A549 (cell line): ENCODE data around the gene CLASP1. TPM values are rescaled to one million over a fixed set of nuclear protein-coding genes. Genes with fewer than 3 reads are reported as not detected.

Experiments used
- ATAC-seq, 2 experiments: fragments of 200-7000 bp in 1 of 2; fragments of >200 bp in 1 of 2; cut with Nextera tagmentation in 1 of 2; cut with Tn5 transposase in 1 of 2; 3 replicates each; pipeline versions ENCODE4 v1.8.0 to v1.9.1; 2018 to 2020; ENCODE audit warnings: mild to moderate bottlenecking in 1 of 2, moderate library complexity in 1 of 2
- CTCF ChIA-PET: fragments of 300-600 bp; sonication (Branson Sonifier 250); formaldehyde crosslinking; extraction: SDS; loops from one replicate; lab custom pipeline; 2021; ENCODE audit warnings: antibody characterized with exemption, inconsistent platforms; lab: Yijun Ruan, JAX
- POLR2A ChIA-PET: fragments of 350-600 bp; formaldehyde crosslinking; extraction: SDS; loops from one replicate; lab custom pipeline; 2021; ENCODE audit warnings: antibody characterized with exemption, inconsistent platforms; lab: Yijun Ruan, JAX
- DNase-seq, 2 experiments: peaks; one replicate each; pipeline versions ENCODE4 v3.0.0 to v3.0.0-alpha.2; 2011 to 2016; ENCODE audit warnings: low read depth in 1 of 2, low spot score in 1 of 2
- FAIRE-seq: peaks from 2 replicates; lab custom pipeline; 2011; peaks lifted over from hg19 to GRCh38; lab: Jason Lieb, UNC
- H3K27ac ChIP-seq, 2 experiments: fragments of >200 bp; sonication (Bioruptor Twin); formaldehyde crosslinking; 3 replicates each; pipeline ENCODE4 v1.5.1; 2016 to 2017
- H3K4me1 ChIP-seq: fragments of >200 bp; sonication (Bioruptor Twin); formaldehyde crosslinking; 3 replicates; pipeline ENCODE4 v1.6.1; 2016
- H3K4me2 ChIP-seq: fragments of >200 bp; sonication (Bioruptor Twin); formaldehyde crosslinking; 3 replicates; pipeline ENCODE4 v1.6.1; 2016
- H3K4me3 ChIP-seq: fragments of >200 bp; sonication (Bioruptor Twin); formaldehyde crosslinking; 3 replicates; pipeline ENCODE4 v1.5.1; 2016
- H3K9me3 ChIP-seq: fragments of >200 bp; sonication (Bioruptor Twin); formaldehyde crosslinking; 3 replicates; pipeline ENCODE4 v1.6.1; 2016
- CBX2 ChIP-seq: fragments of 200-600 bp; sonication (generic); IDR thresholded peaks from 2 replicates; pipeline ENCODE4 v1.6.1; 2016; ENCODE audit warnings: low read depth, mild to moderate bottlenecking, borderline replicate concordance
- CBX8 ChIP-seq: fragments of 200-600 bp; sonication (generic); IDR thresholded peaks from 2 replicates; pipeline ENCODE4 v1.6.1; 2016
- CHD2 ChIP-seq: fragments of 150-350 bp; IDR thresholded peaks from 2 replicates; pipeline ENCODE4 v1.6.1; 2014; ENCODE audit warnings: low read length; ENCODE audit not compliant: partially characterized antibody
- CHD4 ChIP-seq: fragments of 200-600 bp; sonication (generic); IDR thresholded peaks from 2 replicates; pipeline ENCODE4 v1.6.1; 2016; ENCODE audit warnings: antibody characterized with exemption, mild to moderate bottlenecking, borderline replicate concordance
- EHF ChIP-seq: fragments of 250-450 bp; sonication (Bioruptor Pico); IDR thresholded peaks from 2 replicates; pipeline ENCODE4 v1.5.0; 2020; ENCODE audit warnings: mild to moderate bottlenecking
- EP300 ChIP-seq, 2 experiments: fragments of >200 bp; sonication (Bioruptor Twin); formaldehyde crosslinking; IDR thresholded peaks; 2 replicates in 1 of 2; 3 replicates in 1 of 2; pipeline ENCODE4 v1.6.1; 2016 to 2017
- FOSB ChIP-seq: fragments of 250-450 bp; sonication (Bioruptor Pico); IDR thresholded peaks from 2 replicates; pipeline ENCODE4 v1.5.0; 2020; ENCODE audit warnings: mild to moderate bottlenecking, moderate library complexity
- FOSL2 ChIP-seq, 2 experiments: fragments of 450-650 bp in 1 of 2; fragments of >200 bp in 1 of 2; sonication (Bioruptor Twin) in 1 of 2; formaldehyde crosslinking; IDR thresholded peaks; 2 replicates each; pipeline versions ENCODE4 v1.5.0 to v1.6.1; 2016 to 2020; ENCODE audit warnings: mild to moderate bottlenecking in 1 of 2, moderate library complexity in 1 of 2
- HOXA7 ChIP-seq: fragments of 250-450 bp; sonication (Bioruptor Pico); IDR thresholded peaks from 2 replicates; pipeline ENCODE4 v1.5.0; 2020; ENCODE audit warnings: mild to moderate bottlenecking, moderate library complexity
- HOXB5 ChIP-seq: fragments of 250-450 bp; sonication (Bioruptor Pico); IDR thresholded peaks from 2 replicates; pipeline ENCODE4 v1.5.0; 2020; ENCODE audit warnings: mild to moderate bottlenecking, moderate library complexity
- KDM1A ChIP-seq: fragments of 200-600 bp; sonication (generic); IDR thresholded peaks from 2 replicates; pipeline ENCODE4 v1.6.1; 2016; ENCODE audit warnings: low read depth, mild to moderate bottlenecking
- KDM5A ChIP-seq: fragments of 200-600 bp; sonication (generic); IDR thresholded peaks from 2 replicates; pipeline ENCODE4 v1.6.1; 2016; ENCODE audit warnings: antibody characterized with exemption, mild to moderate bottlenecking
- NPAS2 ChIP-seq: fragments of 250-450 bp; sonication (Bioruptor Pico); IDR thresholded peaks from 2 replicates; pipeline ENCODE4 v1.8.0; 2022; ENCODE audit warnings: mild to moderate bottlenecking, moderate library complexity, borderline replicate concordance
- NR3C1 ChIP-seq: fragments of >200 bp; sonication (Bioruptor Twin); formaldehyde crosslinking; IDR thresholded peaks from 3 replicates; pipeline ENCODE4 v1.6.1; 2017
- PHF8 ChIP-seq: fragments of 200-600 bp; sonication (generic); IDR thresholded peaks from 2 replicates; pipeline ENCODE4 v1.6.1; 2016; ENCODE audit warnings: low read depth, mild to moderate bottlenecking, antibody characterized with exemption, moderate library complexity, borderline replicate concordance
- POLR2A ChIP-seq: IDR thresholded peaks from 2 replicates; pipeline ENCODE4 v1.6.1; 2012; ENCODE audit warnings: mild to moderate bottlenecking, low read length
- RARB ChIP-seq: fragments of 250-450 bp; sonication (Bioruptor Pico); IDR thresholded peaks from 2 replicates; pipeline ENCODE4 v1.8.0; 2021; ENCODE audit warnings: mild to moderate bottlenecking, moderate library complexity
- RFX5 ChIP-seq: fragments of 450-650 bp; IDR thresholded peaks from 2 replicates; pipeline ENCODE4 v1.7.1; 2014; ENCODE audit warnings: antibody characterized with exemption, mild to moderate bottlenecking, moderate library complexity
- SMC3 ChIP-seq: fragments of >200 bp; sonication (Bioruptor Twin); formaldehyde crosslinking; IDR thresholded peaks from 3 replicates; pipeline ENCODE4 v1.6.1; 2018; ENCODE audit warnings: inconsistent platforms
- WGBS: methylation state at CpG from one replicate; pipeline ENCODE4 v1.1.6; 2017; ENCODE audit errors: missing lambda C conversion rate; 5-methylcytosine and 5-hydroxymethylcytosine counted together
- polyA plus RNA-seq, 4 experiments: library from polyadenylated mRNA; depleted of rRNA in 3 of 4; stranded (reverse); fragments of >200 nt; fragmentation: RNase III in 1 of 4; extraction: RNeasy Plus Mini Kit Qiagen cat#74134 plus additional on column Dnase treatment in 1 of 4; gene quantifications; 2 replicates in 3 of 4; 3 replicates in 1 of 4; pipeline ENCODE4 v1.2.3, GENCODE V29; 2011 to 2017
- TF ChIP-seq, protein P1 (sequence below): fragments of 450-650 bp; IDR thresholded peaks from 2 replicates; pipeline ENCODE4 v1.6.1; 2014; ENCODE audit warnings: antibody characterized with exemption
- TF ChIP-seq, protein P2 (sequence below): fragments of 250-450 bp; sonication (Bioruptor Pico); IDR thresholded peaks from 2 replicates; pipeline ENCODE4 v1.5.0; 2020; ENCODE audit warnings: low read depth, mild to moderate bottlenecking, moderate library complexity
- TF ChIP-seq, protein P3 (sequence below): fragments of 150-350 bp; IDR thresholded peaks from 2 replicates; pipeline ENCODE4 v1.6.1; 2014; ENCODE audit warnings: low read depth, mild to moderate bottlenecking, low read length
- TF ChIP-seq, protein P4 (sequence below): IDR thresholded peaks from 2 replicates; pipeline ENCODE4 v1.6.1; 2012

The CLASP1 gene
- polyA plus RNA-seq, 2 of the 4 experiments (the other 2 are of a cell fraction), result 11.7 to 15.8 TPM

DNA sequence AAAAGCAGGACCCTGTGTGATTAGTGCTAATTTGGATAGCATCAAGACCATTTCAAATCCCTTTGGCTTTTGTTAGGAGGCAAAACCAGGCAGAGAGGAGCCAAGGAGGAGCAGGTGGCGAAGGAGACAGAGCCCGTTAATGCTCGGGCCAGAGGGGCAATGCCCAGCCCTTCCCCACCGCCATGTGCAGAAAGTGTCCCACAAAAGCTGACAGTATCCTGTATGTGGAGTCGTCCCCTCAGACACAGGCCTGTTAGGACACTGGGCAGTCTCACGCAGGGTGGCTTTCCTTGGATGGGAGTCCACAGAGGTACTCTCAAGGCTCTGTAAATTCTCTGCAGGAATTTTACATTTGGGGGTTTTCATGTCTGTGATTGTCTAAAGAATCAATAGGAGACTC is 319.5 kb downstream of the CLASP1 start:
- Histone ChIP-seq H3K27ac (no peak overlapping the region), H3K4me2 (no peak overlapping the region), H3K4me3 (no peak overlapping the region), H3K4me1 (peaks cover 3% of the 10 kb centered on the region; the same call in 1 of the 3 replicates), H3K9me3 (no peaks in the 10 kb centered on the region)
- ATAC-seq, result no peak
- DNase-seq, result no peak
- 51% methylated on average over 6 of the region's 6 CpGs for WGBS
- no peak for FAIRE-seq
- ChIA-PET POLR2A (no interaction called here), CTCF (no interaction called here)
- TF ChIP-seq CBX8, result no peak
- TF ChIP-seq HOXB5, result no peak
- TF ChIP-seq FOSL2 (IDR thresholded peaks at IDR 0.05), result no peak
- TF ChIP-seq FOSL2 (CRISPR knock-in tag; IDR thresholded peaks at IDR 0.05), result no peak
- TF ChIP-seq KDM1A, result no peak
- no peak for TF ChIP-seq FOSB (CRISPR knock-in tag)
- TF ChIP-seq, protein P1, sequence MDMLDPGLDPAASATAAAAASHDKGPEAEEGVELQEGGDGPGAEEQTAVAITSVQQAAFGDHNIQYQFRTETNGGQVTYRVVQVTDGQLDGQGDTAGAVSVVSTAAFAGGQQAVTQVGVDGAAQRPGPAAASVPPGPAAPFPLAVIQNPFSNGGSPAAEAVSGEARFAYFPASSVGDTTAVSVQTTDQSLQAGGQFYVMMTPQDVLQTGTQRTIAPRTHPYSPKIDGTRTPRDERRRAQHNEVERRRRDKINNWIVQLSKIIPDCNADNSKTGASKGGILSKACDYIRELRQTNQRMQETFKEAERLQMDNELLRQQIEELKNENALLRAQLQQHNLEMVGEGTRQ, result no peak
- no peak for TF ChIP-seq NR3C1
- no peak for TF ChIP-seq HOXA7 (CRISPR knock-in tag)
- no peak for TF ChIP-seq KDM5A
- TF ChIP-seq, protein P2, sequence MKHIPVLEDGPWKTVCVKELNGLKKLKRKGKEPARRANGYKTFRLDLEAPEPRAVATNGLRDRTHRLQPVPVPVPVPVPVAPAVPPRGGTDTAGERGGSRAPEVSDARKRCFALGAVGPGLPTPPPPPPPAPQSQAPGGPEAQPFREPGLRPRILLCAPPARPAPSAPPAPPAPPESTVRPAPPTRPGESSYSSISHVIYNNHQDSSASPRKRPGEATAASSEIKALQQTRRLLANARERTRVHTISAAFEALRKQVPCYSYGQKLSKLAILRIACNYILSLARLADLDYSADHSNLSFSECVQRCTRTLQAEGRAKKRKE (CRISPR knock-in tag), result no peak
- TF ChIP-seq EHF (CRISPR knock-in tag), result no peak
- TF ChIP-seq RFX5, result no peak
- TF ChIP-seq CBX2, result no peak
- TF ChIP-seq POLR2A, result no peak
- no peak for TF ChIP-seq NPAS2 (CRISPR knock-in tag)
- TF ChIP-seq, all 56 proteins: peak for 0

DNA sequence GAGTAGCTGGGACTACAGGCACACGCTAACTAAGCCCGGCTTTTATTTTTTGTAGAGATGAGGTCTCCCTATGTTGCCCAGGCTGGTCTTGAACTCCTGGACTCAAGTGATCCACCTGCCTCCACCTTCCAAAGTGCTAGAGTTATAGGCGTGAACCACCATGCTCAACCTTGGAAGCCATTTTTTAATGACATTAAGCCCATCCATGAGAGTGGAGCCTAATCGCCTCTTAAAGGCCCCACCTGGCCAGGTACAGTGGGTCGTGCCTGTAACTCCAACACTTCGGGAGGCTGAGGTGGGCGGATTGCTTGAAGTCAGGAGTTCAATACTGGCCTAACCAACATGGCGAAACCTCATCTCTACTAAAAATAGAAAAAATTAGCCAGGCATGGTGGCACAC is 322.6 kb downstream of the CLASP1 start:
- DNase-seq (no peak), ATAC-seq (no peak), FAIRE-seq (no peak)
- no peak overlapping the region for H3K4me3 ChIP-seq
- TF ChIP-seq, protein P3, sequence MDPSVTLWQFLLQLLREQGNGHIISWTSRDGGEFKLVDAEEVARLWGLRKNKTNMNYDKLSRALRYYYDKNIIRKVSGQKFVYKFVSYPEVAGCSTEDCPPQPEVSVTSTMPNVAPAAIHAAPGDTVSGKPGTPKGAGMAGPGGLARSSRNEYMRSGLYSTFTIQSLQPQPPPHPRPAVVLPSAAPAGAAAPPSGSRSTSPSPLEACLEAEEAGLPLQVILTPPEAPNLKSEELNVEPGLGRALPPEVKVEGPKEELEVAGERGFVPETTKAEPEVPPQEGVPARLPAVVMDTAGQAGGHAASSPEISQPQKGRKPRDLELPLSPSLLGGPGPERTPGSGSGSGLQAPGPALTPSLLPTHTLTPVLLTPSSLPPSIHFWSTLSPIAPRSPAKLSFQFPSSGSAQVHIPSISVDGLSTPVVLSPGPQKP, result no peak
- TF ChIP-seq CHD4 (no peak), RARB (no peak), CHD2 (no peak), NR3C1 (no peak), CBX2 (no peak), PHF8 (no peak), SMC3 (no peak), EP300 (IDR thresholded peaks at IDR 0.05) (no peak)
- TF ChIP-seq, protein P4, sequence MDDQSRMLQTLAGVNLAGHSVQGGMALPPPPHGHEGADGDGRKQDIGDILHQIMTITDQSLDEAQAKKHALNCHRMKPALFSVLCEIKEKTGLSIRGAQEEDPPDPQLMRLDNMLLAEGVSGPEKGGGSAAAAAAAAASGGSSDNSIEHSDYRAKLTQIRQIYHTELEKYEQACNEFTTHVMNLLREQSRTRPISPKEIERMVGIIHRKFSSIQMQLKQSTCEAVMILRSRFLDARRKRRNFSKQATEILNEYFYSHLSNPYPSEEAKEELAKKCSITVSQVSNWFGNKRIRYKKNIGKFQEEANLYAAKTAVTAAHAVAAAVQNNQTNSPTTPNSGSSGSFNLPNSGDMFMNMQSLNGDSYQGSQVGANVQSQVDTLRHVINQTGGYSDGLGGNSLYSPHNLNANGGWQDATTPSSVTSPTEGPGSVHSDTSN, result no peak
- no peak overlapping the region for H3K4me2 ChIP-seq
- no peaks in the 10 kb centered on the region for H3K9me3 ChIP-seq
- no peaks in the 10 kb centered on the region for H3K4me1 ChIP-seq
- POLR2A ChIA-PET, result no interaction called here
- H3K27ac ChIP-seq, result no peak overlapping the region
- CTCF ChIA-PET, result interaction anchor here (0.6 to 1.2 kb wide), 4 partner anchors 30 to 441 kb away, joined by 3 to 4 read pairs (median 3); no protein-coding TSS in a partner anchor
- 88% methylated on average over 8 of the region's 8 CpGs for WGBS
